Lower lobe of right lung (tissue), 2 donors: ENCODE measurements around the gene HSH2D. TPM values are rescaled to one million over a fixed set of nuclear protein-coding genes. Genes with fewer than 3 reads are reported as not detected.

ENCODE experiments used
- ATAC-seq, 2 donors: fragments of 200-7000 bp; cut with Tn5 transposase; one replicate each; pipeline ENCODE4 v1.9.1; 2020 to 2022; ENCODE audit warnings: mild to moderate bottlenecking in 2 of 2, moderate library complexity in 2 of 2
- DNase-seq: peaks from one replicate; pipeline ENCODE4 v3.0.0-alpha.2; 2020
- H3K27ac ChIP-seq: fragments of 200-600 bp; one replicate; pipeline ENCODE4 v1.8.0; 2022
- H3K27me3 ChIP-seq: fragments of 200-600 bp; one replicate; pipeline ENCODE4 v1.8.0; 2022; ENCODE audit warnings: low read depth
- H3K36me3 ChIP-seq: fragments of 200-600 bp; one replicate; pipeline ENCODE4 v1.8.0; 2022; ENCODE audit warnings: mild to moderate bottlenecking
- H3K4me1 ChIP-seq: fragments of 200-600 bp; one replicate; pipeline ENCODE4 v1.8.0; 2022
- H3K4me3 ChIP-seq: fragments of 200-600 bp; one replicate; pipeline ENCODE4 v1.8.0; 2022; ENCODE audit warnings: mild to moderate bottlenecking
- H3K9me3 ChIP-seq: fragments of 200-600 bp; one replicate; pipeline ENCODE4 v1.8.0; 2022
- intact Hi-C: fragments of 100-400 bp; cut with DNase I; formaldehyde crosslinking; loops from one replicate; pipeline ENCODE4 v1.11.0; 2022
- total RNA-seq: library from RNA; stranded (reverse); fragmentation: NEBNext Ultra II Directional; extraction: Animal tissue kit (Norgen Biotek cat#: 25700); gene quantifications from one replicate; pipeline ENCODE4 v1.2.1, GENCODE V29; 2021
- TF ChIP-seq, protein P1 (sequence below): fragments of 200-600 bp; IDR thresholded peaks from one replicate; pipeline ENCODE4 v1.8.0; 2022; ENCODE audit warnings: antibody characterized with exemption, mild to moderate bottlenecking
- donor health status: DM: no; HTN: yes; CAD: no; lungs with severe emphysema.

Gene HSH2D
- total RNA-seq, 1 donor from 2014 or later = 8.2 TPM

DNA sequence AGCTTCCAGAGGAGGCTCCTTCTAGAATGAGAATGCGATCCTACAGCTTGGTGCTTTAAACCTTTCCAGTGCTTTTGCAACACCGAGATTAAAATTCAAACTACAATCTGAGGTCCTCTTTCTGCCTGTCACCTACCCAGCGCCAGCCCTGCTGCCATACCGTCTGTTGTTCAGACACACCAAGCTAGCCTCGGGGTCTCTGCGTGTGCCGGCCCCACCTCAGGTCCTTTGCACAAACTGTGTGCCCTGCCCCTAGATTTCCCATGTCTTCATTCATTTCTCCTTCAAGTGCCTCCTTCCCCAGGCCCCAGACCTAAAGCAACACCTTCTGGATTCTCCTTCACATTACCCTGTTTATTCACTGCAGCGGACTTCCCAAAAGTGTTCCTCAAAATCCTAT is 11.1 kb downstream of the HSH2D start:
- Histone ChIP-seq H3K36me3 (peaks cover 28% of the 10 kb centered on the region), H3K9me3 (no peaks in the 10 kb centered on the region), H3K4me3 (no peak overlapping the region), H3K27me3 (no peaks in the 10 kb centered on the region), H3K4me1 (no peaks in the 10 kb centered on the region), H3K27ac (no peak overlapping the region)
- intact Hi-C loops = no loop called here
- ATAC-seq (no peak), DNase-seq (no peak)
- TF ChIP-seq, protein P1, sequence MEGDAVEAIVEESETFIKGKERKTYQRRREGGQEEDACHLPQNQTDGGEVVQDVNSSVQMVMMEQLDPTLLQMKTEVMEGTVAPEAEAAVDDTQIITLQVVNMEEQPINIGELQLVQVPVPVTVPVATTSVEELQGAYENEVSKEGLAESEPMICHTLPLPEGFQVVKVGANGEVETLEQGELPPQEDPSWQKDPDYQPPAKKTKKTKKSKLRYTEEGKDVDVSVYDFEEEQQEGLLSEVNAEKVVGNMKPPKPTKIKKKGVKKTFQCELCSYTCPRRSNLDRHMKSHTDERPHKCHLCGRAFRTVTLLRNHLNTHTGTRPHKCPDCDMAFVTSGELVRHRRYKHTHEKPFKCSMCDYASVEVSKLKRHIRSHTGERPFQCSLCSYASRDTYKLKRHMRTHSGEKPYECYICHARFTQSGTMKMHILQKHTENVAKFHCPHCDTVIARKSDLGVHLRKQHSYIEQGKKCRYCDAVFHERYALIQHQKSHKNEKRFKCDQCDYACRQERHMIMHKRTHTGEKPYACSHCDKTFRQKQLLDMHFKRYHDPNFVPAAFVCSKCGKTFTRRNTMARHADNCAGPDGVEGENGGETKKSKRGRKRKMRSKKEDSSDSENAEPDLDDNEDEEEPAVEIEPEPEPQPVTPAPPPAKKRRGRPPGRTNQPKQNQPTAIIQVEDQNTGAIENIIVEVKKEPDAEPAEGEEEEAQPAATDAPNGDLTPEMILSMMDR = no peak

DNA sequence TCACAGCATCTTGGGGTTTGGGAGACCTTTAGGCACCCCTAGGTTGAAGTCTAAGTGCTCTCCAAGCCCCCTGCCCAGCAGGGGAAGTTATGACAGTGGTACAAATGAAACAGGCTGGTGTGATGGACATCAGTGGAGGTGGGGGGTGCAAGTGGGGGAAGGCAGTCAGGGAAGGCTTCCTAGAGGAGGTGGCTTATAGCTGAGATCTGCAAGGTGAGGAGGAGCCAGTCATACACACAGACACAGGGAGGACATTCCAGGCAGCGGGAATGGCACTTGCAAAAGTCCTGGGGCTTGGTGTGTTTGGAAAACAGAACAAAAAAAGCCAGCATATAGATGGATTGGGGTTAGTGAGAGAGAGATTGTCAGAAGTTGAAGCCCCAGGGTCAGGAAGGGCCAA is 11.6 kb downstream of the HSH2D start:
- DNase-seq (no peak), ATAC-seq (no peak)
- H3K36me3 ChIP-seq = peaks cover 28% of the 10 kb centered on the region
- H3K27ac ChIP-seq = no peak overlapping the region
- intact Hi-C loops = no loop called here
- no peak overlapping the region for H3K4me3 ChIP-seq
- H3K4me1 ChIP-seq = no peaks in the 10 kb centered on the region
- TF ChIP-seq, protein P1 = no peak
- no peaks in the 10 kb centered on the region for H3K27me3 ChIP-seq
- no peaks in the 10 kb centered on the region for H3K9me3 ChIP-seq

DNA sequence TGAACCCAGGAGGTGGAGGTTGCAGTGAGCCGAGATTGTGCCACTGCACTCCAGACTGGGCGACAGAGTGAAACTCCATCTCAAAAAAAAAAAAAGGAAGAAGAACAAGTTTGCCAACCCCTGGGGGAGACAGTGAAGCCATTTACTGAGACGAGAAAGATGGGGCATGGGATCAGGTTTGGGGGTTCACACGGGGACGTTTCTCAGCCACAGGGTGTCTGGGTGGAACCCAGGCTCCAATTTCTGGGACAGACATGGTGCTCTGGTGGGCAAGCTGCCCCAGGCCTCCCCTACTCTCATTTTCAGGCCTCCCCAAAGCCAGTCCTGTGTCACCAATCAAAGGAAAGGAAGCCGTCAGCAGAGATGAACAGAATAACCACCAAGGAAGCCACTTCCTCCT is 13.4 kb downstream of the HSH2D start:
- DNase-seq (no peak), ATAC-seq (no peak)
- no peak overlapping the region for H3K4me3 ChIP-seq
- no peaks in the 10 kb centered on the region for H3K27me3 ChIP-seq
- H3K9me3 ChIP-seq = no peaks in the 10 kb centered on the region
- peaks cover 28% of the 10 kb centered on the region for H3K36me3 ChIP-seq
- TF ChIP-seq, protein P1 = no peak
- intact Hi-C loops = no loop called here
- no peaks in the 10 kb centered on the region for H3K4me1 ChIP-seq
- no peak overlapping the region for H3K27ac ChIP-seq

DNA sequence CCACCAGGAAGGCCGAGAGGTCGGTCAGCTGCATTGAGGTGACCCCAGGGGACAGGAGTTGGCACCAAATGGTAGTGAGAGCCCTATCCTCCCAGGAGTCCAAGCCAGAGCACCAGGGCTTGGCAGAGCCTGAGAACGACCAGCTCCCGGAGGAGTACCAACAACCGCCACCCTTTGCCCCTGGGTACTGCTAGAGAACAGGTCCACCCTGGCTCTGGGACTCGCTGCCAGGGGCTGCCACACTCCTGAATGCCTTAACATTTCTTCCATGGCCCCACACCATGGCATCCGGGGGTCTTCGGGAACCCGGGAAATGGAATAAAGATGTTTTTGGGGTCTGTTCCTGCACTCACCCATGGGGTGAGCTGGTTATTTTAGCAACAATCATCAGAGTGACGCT is 14.1 kb downstream of the HSH2D start:
- intact Hi-C loops = no loop called here
- TF ChIP-seq, protein P1 = no peak
- DNase-seq = no peak
- Histone ChIP-seq H3K27ac (no peak overlapping the region), H3K4me1 (no peaks in the 10 kb centered on the region), H3K4me3 (no peak overlapping the region), H3K27me3 (no peaks in the 10 kb centered on the region), H3K36me3 (peaks cover 28% of the 10 kb centered on the region), H3K9me3 (no peaks in the 10 kb centered on the region)
- no peak for ATAC-seq

DNA sequence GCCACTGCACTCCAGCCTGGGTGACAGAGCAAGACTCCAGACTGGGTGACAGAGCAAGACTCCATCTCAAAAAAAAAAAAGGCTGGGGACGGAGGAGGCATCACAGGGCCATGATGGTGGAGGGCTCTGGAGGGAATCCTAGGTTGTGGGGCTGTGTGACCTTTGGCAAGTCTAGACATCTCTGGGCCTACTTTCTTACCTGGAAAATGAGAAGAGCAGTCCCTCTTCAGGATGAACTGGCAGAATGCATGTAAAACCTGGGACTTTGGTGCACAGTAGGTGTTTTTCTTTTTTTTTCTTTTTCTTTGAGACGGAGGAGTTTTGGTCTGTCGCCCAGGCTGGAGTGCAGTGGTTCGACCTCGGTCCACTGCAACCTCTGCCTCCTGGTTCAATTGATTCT is 16.2 kb downstream of the HSH2D start:
- intact Hi-C loops = no loop called here
- Histone ChIP-seq H3K36me3 (peaks cover 21% of the 10 kb centered on the region), H3K27me3 (no peaks in the 10 kb centered on the region)

More for the DNA sequence above, 16.2 kb downstream of the HSH2D start:
- DNase-seq (no peak), ATAC-seq (no peak)
- TF ChIP-seq, protein P1 = no peak
- no peak overlapping the region for H3K27ac ChIP-seq
- no peaks in the 10 kb centered on the region for H3K9me3 ChIP-seq
- H3K4me1 ChIP-seq = no peaks in the 10 kb centered on the region
- no peak overlapping the region for H3K4me3 ChIP-seq
